ENCODE results near the gene PFKM.
A peak's percentile ranks its signal among the peaks of the same experiment; 100 is the strongest.

GRCh38 chr12:48183091-48183875 lies 64.1 kb downstream of the PFKM start, which contains the start of gene CCDC184:
- peak; percentile 60 for TF ChIP-seq CTCF (IDR thresholded peaks at IDR 0.05; ENCODE audit: low read length)
- TF ChIP-seq EZH2 (IDR thresholded peaks at IDR 0.05; ENCODE audit: borderline replicate concordance, low read length): no peak
